NT2/D1 (cell line): Measurements from ENCODE around the gene ANKRD60.

ENCODE experiments used
- SUZ12 ChIP-seq: IDR thresholded peaks from 2 replicates; pipeline ENCODE4 v1.6.1; 2011; ENCODE audit not compliant: insufficient read length, insufficient read depth; ENCODE audit errors: extremely low read depth
- ZNF274 ChIP-seq: IDR thresholded peaks from 2 replicates; pipeline ENCODE4 v1.6.1; 2011; ENCODE audit warnings: mild to moderate bottlenecking, low read depth, low read length

DNA sequence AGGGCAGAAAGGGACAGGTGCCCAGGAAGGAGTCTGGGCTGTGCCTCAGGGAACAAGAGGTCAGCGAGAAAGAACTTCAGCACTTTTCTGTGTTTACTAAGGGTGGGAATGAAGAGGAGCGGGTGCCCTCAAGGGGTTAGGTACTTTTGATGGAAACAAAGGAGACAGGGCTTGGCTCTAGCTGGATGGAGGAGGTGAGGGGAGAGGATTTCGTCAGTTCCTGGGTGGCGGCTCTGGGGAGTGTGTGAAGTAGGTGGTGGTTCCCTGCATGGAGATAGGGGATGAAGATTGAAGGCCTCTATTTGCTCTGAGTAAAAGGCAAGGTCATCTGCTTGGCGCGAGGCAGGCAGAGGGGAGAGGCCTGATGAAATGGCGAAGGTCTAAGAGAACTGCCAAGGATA, 40.0 kb upstream of the ANKRD60 start:
- no peak for TF ChIP-seq ZNF274
- no peak for TF ChIP-seq SUZ12
